Hypothalamus (tissue), 51 donors: Measurements from ENCODE around the gene C1QL2.

ENCODE experiments used
- DNase-seq, 51 donors: peaks; one replicate each; lab custom pipeline; 2025; lab: John Stamatoyannopoulos, UW

C1QL2 gene

DNA sequence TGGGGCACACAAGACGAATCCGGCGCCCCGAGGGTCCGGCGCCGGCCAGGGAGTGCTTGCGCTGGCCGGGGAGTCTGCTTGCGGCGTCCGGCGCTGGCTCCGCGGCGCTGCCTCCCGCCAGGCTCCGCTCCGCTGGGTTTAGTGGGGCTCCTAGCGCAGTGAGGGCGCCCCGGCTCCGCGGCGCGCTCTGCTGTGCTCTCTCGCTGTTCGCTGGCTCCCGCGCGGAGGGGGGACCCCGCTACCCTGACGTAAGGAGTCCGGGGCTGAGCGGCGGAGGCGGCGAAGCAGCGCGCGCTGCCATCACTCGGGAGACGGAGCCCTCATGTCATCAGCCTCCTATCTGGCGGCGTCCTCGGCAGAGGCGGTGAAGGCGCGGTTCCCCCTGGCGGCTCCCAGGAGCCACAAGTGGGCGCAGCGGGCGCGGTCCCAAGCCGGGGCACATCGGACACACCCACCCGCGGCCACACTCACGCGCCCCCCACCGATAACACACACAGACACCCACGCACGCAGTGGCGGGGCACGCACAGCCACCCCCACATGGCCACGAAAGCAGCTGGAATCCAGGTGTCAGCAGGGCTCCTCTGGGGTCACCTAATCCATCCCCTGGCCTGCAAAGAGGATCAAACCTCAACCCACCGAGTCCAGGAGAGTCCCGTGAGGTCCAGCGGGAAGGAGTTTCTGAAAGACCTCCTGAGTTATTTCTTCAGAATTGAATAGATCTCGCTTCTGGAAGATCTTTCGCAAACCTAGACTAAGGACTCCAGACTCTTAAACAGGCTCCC, at the start of gene C1QL2:
Gene C1QL2, minus strand, starts transcription at position 189 of the 785 bp plus-strand sequence. CDS start 482 bp downstream, outside the sequence.
- DNase-seq: peak in 19 of 51 donors; percentile 7 to 67 (median 27)

- DNase-seq: no peak
These were observed 48.9 kb upstream of the C1QL2 start for GRCh38 chr2:119207447-119207846.

- DNase-seq: no peak
These were observed 47.6 kb upstream of the C1QL2 start for GRCh38 chr2:119206201-119206600.

DNA sequence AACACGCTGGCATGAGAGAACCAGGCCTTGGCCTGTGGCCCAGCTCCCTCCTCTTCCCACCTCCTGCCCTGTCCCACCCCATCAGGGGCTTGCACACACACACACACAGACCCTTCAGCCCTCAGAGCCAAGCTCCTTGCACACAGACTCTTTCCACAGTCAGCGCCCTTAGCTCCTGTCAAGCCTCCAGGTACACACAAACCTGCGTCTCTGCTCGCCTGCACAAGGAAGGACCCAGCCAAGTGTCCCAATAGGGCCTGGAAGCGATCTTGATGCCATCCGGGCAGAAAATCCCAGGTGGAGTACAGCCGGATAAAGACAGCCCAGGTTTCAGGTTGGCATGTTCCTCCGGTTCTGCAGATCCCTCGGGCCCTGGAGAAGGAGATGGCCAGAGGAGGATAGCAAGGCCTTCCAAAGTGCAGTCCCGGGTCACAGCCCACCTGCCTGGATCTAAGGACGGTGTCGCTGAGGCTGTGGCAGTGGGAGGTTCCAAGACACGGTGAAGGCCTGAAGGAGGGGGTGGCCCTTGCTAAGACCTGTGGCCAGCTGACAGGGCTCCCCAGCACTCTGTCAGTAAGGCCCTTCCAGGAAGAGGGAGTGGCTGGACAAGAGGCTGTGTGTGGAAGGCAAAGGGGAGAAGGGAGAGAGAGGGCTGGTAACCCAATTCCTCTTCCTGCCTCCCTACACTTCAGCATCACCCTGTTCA, 46.6 kb upstream of the C1QL2 start:
- DNase-seq: no peak

- no peak for DNase-seq
These were observed 46.0 kb upstream of the C1QL2 start for GRCh38 chr2:119204525-119204924.

- no peak for DNase-seq
These were observed 44.2 kb upstream of the C1QL2 start for GRCh38 chr2:119202610-119203310.

GRCh38 chr2:119201815-119202214, 43.3 kb upstream of the C1QL2 start:
- DNase-seq: no peak

DNA sequence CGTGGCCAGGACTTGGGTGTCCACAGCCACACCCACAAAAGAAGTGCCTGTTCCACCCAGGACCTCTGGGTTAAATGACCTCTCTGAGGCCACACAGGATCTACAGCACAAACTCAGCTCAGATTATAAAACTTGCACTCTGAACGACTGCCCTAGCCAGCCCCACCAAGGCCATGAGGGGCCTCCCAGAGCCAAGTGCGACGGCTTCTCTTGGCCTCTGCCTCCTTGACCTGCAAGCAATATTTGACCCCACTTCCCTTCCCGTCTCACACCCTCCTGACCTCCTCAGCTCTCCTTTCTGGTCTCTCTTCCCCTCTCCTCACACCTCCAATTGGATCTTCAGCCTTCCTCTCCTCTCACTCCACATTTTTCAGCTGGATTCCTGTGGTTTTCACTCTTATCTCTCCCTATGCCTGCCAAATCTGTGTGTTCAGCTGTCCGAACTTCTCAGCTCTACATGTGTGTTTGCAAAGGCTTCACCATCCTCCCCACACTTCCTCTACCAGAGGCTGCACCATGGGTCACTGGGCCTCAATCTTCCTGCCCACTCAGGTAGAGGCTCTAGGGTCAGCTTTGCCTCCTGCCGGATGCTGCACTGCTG, 39.8 kb upstream of the C1QL2 start:
- no peak for DNase-seq

DNA sequence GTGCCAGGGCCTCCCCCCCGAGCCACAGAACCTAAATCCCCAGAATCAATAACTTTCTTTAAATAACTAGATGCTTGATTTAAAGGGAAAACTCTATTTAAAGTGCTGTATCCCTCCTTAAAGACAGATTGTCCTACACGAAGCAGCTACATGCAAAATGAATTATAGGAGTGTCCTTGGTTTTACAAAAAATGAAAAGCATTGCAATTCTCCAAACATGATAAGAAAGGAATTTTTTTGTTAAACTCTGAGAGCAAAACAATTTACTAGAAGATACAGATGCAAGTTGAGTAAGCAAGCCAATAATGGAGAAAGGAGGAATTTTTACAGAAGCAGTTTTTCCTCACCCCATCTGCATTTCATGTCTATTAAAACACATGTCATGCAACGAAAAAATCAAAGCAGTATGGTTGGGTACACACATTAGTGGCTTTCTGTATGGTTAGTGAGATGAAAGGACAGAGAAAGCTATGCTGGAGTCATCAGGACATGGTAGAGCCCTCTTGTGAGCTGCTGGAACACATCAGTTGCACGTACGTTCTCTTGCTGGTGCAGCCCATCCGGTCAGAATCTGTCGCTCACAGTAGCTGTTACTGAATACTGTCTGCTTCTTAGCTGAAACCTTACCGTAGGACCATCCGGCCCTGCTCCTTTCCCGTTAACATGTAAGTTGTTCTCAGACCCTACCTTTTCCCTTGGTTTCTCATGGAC, 39.1 kb upstream of the C1QL2 start:
- DNase-seq: no peak

- DNase-seq: no peak
These were observed 38.5 kb upstream of the C1QL2 start for GRCh38 chr2:119197126-119197405.

DNA sequence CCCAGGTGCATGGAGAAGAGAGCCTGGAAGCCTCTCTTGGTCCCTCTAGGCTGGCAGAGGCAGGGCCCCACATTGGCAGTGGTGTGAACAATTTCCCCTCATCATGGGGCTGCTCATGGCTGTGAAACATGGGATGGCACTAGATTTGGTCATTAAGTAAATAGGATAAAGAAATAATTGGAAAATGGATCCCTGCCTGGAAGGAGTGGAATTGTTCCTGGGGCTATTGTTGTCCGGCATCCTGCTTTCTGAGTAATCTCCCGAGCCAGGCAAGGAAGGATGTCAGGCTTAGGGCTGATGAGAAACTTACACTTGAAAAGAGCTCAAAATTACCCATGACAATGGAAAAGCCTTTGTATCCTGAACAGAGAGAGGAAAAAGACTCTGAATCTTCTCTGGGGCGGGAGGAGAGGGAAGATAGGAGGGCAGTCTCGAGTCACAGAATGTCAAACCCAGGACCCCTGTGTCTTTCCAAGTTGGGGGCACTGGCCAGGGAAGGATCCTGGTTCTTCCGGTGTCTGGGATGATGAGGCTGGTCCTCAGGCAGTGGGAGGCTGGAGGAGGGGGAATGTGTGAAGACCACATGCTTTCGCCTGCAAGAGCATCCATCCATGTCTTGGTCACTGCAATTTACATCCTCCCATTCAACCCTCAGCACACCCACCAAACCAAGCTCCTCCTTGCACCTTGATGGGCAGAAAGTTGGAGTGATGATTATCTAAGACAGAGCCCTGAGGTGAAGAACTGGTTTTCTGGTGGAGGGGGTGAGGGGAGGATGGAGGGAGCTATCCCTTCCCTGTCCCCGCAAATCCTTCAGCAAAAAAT, 38.0 kb upstream of the C1QL2 start:
- no peak for DNase-seq

DNA sequence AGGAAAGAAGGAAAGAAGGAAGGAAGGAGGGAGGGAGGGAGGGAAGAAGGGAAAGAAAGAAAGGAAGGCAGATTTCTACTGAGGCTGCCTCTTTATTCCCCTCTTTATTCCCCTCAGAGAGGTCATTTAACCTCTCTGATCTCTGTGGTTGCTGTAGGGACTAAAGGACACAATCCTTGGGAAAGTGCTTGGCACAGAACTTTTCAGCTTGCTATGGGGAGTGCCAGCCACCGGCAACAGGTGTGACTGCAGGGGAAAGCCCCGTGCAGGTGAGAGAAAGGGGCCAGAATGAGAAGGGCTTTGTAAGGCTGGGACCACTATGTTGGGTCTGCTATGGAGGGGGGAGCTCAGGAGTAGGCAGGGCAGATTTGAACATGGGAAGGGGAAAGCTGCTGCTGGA, 37.3 kb upstream of the C1QL2 start:
- DNase-seq: no peak

DNA sequence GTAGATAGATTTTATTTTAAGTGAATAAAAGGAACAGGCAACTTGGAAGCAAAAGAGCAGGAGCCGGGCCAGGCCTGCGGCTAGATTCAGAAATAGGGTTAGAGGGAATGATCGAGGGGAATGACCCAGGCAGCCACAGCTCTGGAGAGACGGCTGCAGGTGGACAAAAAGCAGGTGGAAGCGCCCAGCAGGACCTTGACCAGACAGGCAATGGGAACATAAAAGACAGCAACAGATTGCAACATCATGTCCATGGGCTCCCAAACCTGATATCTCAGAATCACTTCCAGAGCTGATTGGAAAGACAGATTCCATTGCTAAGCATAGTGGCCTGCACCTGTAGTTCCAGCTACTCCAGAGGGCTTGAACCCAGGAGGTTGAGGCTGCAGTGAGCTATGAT, 36.5 kb upstream of the C1QL2 start:
- no peak for DNase-seq

DNA sequence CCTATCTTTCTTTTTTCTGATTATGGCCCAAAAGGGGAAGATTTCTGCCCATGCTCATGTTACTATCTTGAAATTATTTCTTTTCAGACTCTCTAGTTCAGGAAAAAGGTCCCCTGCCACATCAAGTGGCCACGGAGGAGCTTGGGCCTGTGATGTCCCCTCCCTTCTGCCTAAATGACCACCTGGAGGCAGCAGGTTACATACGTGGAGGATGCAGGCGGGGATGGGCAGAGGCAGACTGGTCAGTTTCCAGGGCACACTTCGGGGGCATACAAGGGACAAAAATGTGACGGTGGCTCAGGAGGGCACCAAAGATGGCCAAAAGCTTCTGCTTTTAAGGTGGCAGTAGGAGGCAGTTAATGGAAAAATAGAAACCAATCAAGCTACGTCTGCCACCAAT, 34.3 kb upstream of the C1QL2 start:
- no peak for DNase-seq

- DNase-seq: no peak
These were observed 32.0 kb upstream of the C1QL2 start for GRCh38 chr2:119190321-119191111.

DNA sequence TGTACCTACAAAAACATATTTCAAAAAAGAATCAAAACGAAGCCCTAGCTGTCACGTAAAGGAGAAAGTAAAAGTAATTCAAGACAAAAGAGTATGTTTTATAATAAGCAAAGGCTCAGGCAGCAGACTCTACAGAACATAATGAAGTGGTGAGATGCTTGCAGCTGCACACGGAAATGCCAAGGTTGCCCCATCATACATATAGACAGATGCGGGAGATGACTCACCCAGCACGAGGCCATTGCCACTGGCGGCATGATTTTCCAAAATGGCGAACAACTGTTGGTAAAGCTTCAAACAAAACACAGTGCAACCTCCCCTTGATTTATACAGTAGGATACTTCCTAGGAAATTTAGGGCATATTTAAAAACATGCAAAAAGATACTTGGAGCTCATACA, 26.0 kb upstream of the C1QL2 start:
- no peak for DNase-seq

DNA sequence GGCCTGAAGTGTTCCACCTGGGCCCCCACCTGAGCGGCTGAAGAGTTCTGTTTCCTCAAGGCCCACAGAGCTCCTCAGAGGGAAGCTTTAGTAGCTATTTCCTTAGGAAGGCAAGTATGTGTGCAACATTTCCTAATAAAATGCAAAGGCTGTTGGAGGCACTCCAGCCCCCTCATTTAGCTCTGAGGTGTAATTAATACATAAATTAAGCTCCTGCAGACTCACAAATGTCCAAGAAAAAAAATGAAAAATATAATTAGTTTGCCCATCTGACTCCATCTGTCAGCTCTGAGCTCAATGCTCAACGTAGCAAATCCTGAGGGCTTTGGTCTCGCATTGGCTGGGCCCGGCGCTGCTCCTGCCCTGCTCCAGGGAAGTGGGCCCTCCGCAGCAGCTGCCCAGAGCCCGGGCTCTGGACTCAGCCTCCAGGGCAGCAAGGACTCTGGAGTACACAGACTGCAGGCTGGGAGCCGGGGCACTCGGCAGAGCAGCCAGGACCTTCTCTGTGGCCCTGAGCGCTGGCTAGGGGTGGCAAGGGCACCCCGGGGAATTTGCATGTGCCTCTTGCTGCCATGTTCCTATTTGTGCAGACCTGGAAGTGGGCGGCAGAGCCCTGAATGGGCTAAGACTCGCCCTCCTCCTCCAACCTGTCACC, 23.4 kb upstream of the C1QL2 start:
- DNase-seq: no peak

DNA sequence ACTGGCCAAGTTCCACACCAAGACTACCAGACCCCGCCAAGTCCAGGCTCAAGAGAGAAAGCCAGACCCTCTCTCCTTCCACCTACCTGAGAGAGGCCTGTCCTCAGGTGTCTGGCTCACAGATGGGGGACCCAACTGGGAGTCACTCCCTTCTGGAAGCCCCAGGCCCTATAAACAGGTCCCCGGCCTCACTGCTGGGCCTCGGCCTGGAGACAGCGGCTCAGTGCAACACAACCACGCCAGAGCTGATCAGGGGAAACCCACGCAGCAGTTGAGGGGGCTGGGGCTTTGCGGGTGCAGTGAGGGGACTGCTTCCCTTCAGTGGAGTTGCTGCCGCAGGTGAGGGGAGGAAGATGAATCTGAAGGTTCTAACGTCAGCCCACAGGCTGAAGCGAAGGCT, 22.8 kb upstream of the C1QL2 start:
- no peak for DNase-seq

GRCh38 chr2:119180892-119181291, 22.3 kb upstream of the C1QL2 start:
- DNase-seq: no peak
